Body of pancreas (tissue), 4 donors: ENCODE results near the gene SOX18.

Experiments used
- POLR2A ChIP-seq, 3 donors: fragments of 450-650 bp; IDR thresholded peaks; one replicate each; pipeline ENCODE4 v1.6.1; 2016; ENCODE audit warnings: antibody characterized with exemption in 3 of 3, mild to moderate bottlenecking in 2 of 3
- TF ChIP-seq, protein P1 (sequence below), 7 experiments: fragments of 450-650 bp in 4 of 7; fragments of 200-600 bp in 3 of 7; sonication (generic) in 3 of 7; IDR thresholded peaks; one replicate each; pipeline ENCODE4 v1.5.1; 2016 to 2019; ENCODE audit warnings: antibody characterized with exemption in 7 of 7

DNA sequence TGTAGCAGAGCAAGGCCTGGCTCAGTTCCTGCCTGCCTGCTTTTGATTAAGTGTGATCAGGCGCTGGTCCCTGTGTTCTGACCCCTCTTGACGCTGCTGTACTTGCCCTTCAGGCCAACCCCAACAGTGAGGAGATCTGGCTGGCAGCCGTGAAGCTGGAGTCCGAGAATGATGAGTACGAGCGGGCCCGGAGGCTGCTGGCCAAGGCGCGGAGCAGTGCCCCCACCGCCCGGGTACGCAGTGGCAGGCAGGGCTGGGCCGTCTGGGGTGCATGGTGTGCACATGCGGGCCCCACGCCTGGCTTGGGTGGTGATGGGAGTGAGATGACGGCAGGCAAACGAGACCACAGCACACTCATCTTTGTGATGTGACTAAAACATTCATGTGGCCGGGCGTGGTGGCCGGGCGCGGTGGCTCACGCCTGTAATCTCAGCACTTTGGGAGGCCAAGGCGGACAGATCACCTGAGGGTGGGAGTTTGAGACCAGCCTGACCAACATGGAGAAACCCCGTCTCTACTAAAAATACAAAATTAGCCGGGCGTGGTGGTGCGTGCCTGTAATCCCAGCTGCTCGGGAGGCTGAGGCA lies 23.5 kb downstream of the SOX18 start:
- TF ChIP-seq POLR2A (IDR thresholded peaks at IDR 0.05): no peak
- TF ChIP-seq, protein P1, sequence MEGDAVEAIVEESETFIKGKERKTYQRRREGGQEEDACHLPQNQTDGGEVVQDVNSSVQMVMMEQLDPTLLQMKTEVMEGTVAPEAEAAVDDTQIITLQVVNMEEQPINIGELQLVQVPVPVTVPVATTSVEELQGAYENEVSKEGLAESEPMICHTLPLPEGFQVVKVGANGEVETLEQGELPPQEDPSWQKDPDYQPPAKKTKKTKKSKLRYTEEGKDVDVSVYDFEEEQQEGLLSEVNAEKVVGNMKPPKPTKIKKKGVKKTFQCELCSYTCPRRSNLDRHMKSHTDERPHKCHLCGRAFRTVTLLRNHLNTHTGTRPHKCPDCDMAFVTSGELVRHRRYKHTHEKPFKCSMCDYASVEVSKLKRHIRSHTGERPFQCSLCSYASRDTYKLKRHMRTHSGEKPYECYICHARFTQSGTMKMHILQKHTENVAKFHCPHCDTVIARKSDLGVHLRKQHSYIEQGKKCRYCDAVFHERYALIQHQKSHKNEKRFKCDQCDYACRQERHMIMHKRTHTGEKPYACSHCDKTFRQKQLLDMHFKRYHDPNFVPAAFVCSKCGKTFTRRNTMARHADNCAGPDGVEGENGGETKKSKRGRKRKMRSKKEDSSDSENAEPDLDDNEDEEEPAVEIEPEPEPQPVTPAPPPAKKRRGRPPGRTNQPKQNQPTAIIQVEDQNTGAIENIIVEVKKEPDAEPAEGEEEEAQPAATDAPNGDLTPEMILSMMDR (IDR thresholded peaks at IDR 0.05): no peak
